ENCODE results near the gene SLC39A3.

The SLC39A3 gene

DNA sequence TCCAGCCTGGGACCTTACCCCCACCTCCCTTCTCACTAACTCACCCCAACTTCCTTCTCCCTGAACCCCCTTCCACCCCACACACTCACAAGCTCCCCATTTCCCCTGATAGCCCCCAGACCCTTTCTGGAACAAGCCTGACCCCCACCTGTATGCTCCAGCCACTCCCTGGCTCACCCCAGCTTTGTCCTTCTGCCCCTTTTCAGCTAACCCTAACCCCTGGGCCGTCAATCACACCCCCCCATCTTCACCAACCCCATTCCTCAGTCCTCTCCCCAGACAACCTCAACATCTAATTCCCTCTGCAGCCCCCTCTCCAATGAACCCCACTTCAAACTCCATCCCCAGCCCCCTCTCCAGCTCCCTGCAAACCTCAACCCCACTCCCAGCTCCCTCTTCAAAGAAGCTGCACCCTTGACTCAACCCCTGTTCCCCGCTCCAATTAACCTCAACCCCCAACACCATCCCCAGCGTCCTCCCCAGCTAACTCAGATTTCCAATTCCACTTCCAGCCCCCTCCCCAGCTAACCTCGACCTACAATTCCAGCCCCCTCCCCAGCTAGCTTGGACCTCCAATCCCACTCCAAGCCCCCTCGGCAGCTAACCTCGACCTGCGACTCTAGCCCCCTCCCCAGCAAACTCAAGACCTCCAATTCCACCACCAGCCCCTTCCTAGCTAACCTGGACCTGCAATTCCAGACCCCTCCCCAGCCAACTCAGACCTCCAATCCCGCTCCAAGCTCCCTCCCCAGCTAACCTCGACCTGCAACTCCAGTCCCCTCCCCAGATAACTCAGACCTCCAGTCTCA, 38.3 kb downstream of the SLC39A3 start:
- DNase-seq, result no peak
- no peaks in the 10 kb centered on the region for H3K36me3 Mint-ChIP-seq
- CTCF ChIA-PET, result interaction anchor here (0.8 kb wide), 1 partner anchor 53 kb away, joined by 3 read pairs; no protein-coding TSS in a partner anchor
- H3K4me1 Mint-ChIP-seq, result peaks cover 14% of the 10 kb centered on the region
- peak overlapping the region; percentile 47 for H3K4me3 Mint-ChIP-seq
- no peaks in the 10 kb centered on the region for H3K9me3 Mint-ChIP-seq
- no peak overlapping the region for H3K27ac Mint-ChIP-seq
- H3K27me3 Mint-ChIP-seq, result peaks cover 22% of the 10 kb centered on the region

DNA sequence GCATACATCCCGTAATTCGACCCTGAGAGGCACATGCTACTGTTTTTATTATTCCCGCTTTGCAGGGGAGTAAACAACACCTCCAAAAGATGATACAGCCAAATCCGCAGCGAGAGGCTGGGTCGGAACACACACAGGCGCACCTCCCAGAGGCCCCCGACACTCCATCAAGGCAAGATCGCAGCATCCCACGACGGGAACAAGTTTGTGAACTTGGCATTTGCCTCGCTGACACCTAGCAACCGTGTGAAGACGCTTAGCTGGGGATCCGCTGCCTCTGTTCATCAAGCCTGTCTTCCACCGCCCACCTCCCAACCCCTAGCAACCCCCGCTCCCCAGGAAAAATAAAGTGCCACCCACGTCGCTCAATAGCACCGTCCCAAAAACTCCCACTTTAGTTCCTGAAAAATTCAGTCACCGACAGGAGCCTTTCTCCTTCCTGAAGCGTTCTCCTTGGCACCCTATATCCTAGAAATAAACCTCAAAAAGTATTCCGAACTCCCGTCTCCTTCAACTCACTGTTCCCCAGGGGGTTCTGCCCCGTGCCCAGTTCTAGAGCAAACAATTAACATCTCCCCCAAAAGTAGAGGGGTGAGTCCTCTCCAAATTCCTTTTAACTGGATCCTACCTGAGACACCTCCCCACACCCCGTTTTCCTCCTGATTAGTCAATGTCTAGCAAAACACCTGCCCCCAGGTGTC, 39.0 kb downstream of the SLC39A3 start:
- H3K4me3 Mint-ChIP-seq, result no peak overlapping the region
- no peaks in the 10 kb centered on the region for H3K9me3 Mint-ChIP-seq
- DNase-seq, result no peak
- peaks cover 28% of the 10 kb centered on the region for H3K27me3 Mint-ChIP-seq
- H3K36me3 Mint-ChIP-seq, result no peaks in the 10 kb centered on the region
- peaks cover 14% of the 10 kb centered on the region for H3K4me1 Mint-ChIP-seq
- no peak overlapping the region for H3K27ac Mint-ChIP-seq
- CTCF ChIA-PET, result no interaction called here

- H3K4me3 Mint-ChIP-seq, result no peak overlapping the region
- DNase-seq, result no peak
- no peak overlapping the region for H3K27ac Mint-ChIP-seq
- H3K27me3 Mint-ChIP-seq, result peaks cover 28% of the 10 kb centered on the region
- H3K4me1 Mint-ChIP-seq, result peaks cover 14% of the 10 kb centered on the region
- H3K9me3 Mint-ChIP-seq, result no peaks in the 10 kb centered on the region
- CTCF ChIA-PET, result interaction anchor here (2.1 kb wide), 1 partner anchor 51 kb away, joined by 8 read pairs; no protein-coding TSS in a partner anchor
- no peaks in the 10 kb centered on the region for H3K36me3 Mint-ChIP-seq
Observed at GRCh38 chr19:2699413-2700140, 40.2 kb downstream of the SLC39A3 start.

- DNase-seq, result no peak
- CTCF ChIA-PET, result no interaction called here
- Mint-ChIP-seq H3K4me3 (no peak overlapping the region), H3K27me3 (peaks cover 6% of the 10 kb centered on the region), H3K36me3 (no peaks in the 10 kb centered on the region), H3K4me1 (peaks cover 8% of the 10 kb centered on the region), H3K27ac (no peak overlapping the region), H3K9me3 (no peaks in the 10 kb centered on the region)
Observed at GRCh38 chr19:2694196-2694595, 45.6 kb downstream of the SLC39A3 start.

DNA sequence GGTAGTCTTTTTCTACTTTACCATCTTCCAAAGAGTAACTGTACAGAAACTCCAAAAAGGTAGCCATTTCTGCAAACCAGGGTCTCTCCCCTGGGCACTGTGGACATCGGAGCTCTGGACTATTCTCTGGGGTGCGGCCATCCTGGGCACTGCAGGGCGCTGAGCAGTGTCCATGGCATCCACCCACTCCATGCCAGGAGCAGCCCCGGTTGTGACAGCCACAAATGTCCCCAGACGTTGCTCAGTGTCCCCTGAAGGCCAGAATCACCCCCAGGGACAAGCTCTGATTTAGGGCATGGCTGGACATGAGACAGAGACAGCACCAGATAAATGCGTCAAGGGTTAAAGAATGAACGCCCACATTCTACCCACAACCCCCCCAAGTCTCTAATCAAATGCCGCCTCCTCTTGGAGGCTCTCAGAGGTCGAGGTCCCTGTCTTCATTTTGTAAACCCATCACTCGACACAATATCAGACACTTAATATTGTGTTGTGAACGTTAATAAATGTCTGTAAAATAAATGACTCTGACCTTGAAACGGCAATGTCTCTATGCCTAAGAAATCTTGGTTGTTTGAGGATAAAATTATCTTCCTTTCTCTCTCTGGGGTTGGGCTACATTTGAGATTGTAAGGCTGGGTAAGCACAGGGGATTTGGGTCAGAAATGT, 46.2 kb downstream of the SLC39A3 start:
- Mint-ChIP-seq H3K27ac (no peak overlapping the region), H3K36me3 (no peaks in the 10 kb centered on the region)
- CTCF ChIA-PET, result no interaction called here

GRCh38 chr19:2691951-2692350, 47.9 kb downstream of the SLC39A3 start:
- Mint-ChIP-seq H3K9me3 (no peaks in the 10 kb centered on the region), H3K4me3 (no peak overlapping the region), H3K4me1 (no peaks in the 10 kb centered on the region), H3K27ac (no peak overlapping the region), H3K36me3 (no peaks in the 10 kb centered on the region), H3K27me3 (peaks cover 6% of the 10 kb centered on the region)
- no peak for DNase-seq
- CTCF ChIA-PET, result no interaction called here

More for the DNA sequence above, 46.2 kb downstream of the SLC39A3 start:
- Mint-ChIP-seq H3K9me3 (no peaks in the 10 kb centered on the region), H3K27me3 (peaks cover 6% of the 10 kb centered on the region), H3K4me3 (no peak overlapping the region), H3K4me1 (peaks cover 4% of the 10 kb centered on the region)
- no peak for DNase-seq

GRCh38 chr19:2690856-2691255, 49.0 kb downstream of the SLC39A3 start:
- no peak for DNase-seq
- no peak overlapping the region for H3K4me3 Mint-ChIP-seq
- no peaks in the 10 kb centered on the region for H3K27me3 Mint-ChIP-seq
- no peaks in the 10 kb centered on the region for H3K4me1 Mint-ChIP-seq
- H3K9me3 Mint-ChIP-seq, result no peaks in the 10 kb centered on the region
- no peaks in the 10 kb centered on the region for H3K36me3 Mint-ChIP-seq
- no peak overlapping the region for H3K27ac Mint-ChIP-seq
- CTCF ChIA-PET, result no interaction called here

DNA sequence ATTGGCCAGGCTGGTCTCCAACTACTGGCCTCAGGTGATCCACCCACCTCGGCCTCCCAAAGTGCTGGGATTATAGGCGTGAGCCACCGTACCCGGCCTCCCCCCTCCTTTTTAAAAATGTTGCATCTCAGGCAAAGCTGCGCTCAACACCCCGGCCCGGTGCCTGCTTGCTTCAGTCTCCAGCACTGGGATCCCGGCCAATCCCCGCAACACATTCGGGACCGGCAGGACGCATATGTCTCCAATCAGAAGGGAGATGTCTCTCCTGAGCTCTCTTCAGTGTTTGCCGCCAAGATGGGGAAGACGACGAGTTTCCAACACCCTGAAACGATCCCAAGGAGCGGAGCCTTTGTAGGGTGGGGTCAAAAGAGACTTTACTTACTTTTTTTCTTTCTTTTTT, 53.5 kb downstream of the SLC39A3 start:
- Mint-ChIP-seq H3K27ac (no peak overlapping the region), H3K36me3 (no peaks in the 10 kb centered on the region), H3K4me1 (no peaks in the 10 kb centered on the region), H3K9me3 (no peaks in the 10 kb centered on the region), H3K4me3 (no peak overlapping the region), H3K27me3 (no peaks in the 10 kb centered on the region)
- no peak for DNase-seq
- CTCF ChIA-PET, result no interaction called here

DNA sequence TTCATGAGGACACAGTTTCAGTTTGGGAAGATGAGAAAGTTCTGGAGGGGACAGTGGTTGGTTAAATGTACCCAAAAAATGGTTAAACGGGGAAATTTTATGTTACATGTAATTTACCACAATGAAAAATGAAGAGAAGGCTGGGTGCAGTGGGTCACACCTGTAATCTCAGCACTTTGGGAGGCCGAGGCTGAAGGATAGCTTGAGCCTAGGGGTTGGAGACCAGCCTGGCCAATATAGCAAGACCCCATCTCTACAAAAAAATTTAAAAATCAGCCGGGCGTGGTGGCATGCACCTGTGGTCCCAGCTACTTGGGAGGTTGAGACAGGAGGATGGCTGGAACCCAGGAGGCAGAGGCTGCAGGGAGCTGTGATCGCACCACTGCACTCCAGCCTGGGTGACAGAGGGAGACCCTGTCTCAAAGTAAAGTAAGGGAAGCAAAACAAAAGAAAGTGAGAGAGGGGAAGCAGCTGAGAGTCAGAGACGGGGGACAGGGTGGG, 54.6 kb downstream of the SLC39A3 start:
- Mint-ChIP-seq H3K9me3 (no peaks in the 10 kb centered on the region), H3K27ac (no peak overlapping the region), H3K4me1 (no peaks in the 10 kb centered on the region), H3K4me3 (no peak overlapping the region), H3K36me3 (no peaks in the 10 kb centered on the region), H3K27me3 (no peaks in the 10 kb centered on the region)
- DNase-seq, result no peak
- CTCF ChIA-PET, result no interaction called here

GRCh38 chr19:2683430-2684003, 56.3 kb downstream of the SLC39A3 start:
- no peaks in the 10 kb centered on the region for H3K4me1 Mint-ChIP-seq
- H3K36me3 Mint-ChIP-seq, result no peaks in the 10 kb centered on the region
- peaks cover 4% of the 10 kb centered on the region for H3K27me3 Mint-ChIP-seq
- no peaks in the 10 kb centered on the region for H3K9me3 Mint-ChIP-seq
- CTCF ChIA-PET, result no interaction called here
- H3K27ac Mint-ChIP-seq, result no peak overlapping the region
- no peak overlapping the region for H3K4me3 Mint-ChIP-seq
- DNase-seq, result no peak
